GM18858 (cell line): Measurements from ENCODE around the gene ZCCHC17.

ENCODE experiments used
- ATAC-seq: cut with Tn5 transposase; IDR thresholded peaks from one replicate; pipeline ENCODE4 v1.9.1; 2021; ENCODE audit not compliant: unreplicated experiment

Gene ZCCHC17

GRCh38 chr1:31389616-31390015 lies 92.8 kb downstream of the ZCCHC17 start:
- no peak for ATAC-seq

- no peak for ATAC-seq
These were observed 93.2 kb downstream of the ZCCHC17 start for GRCh38 chr1:31390071-31390470.

DNA sequence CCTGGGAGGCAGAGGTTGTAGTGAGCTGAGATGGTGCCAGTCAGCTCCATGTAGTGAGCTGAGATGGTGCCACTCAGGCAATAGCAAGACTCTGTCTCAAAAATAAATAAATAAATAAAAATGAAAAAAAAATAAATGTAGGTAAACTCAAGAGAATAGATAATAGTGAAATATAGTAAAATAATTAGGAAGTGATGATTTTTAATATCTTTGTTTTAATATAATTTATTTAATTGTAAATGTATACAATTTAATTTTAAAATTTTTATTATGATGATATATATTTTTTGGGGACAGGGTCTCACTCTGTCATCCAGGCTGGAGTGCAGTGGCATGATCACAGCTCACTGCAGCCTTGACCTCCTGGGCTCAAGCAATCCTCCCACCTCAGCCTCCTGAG lies 96.6 kb downstream of the ZCCHC17 start:
- no peak for ATAC-seq

GRCh38 chr1:31394584-31395193 lies 97.9 kb downstream of the ZCCHC17 start:
- ATAC-seq, result no peak

GRCh38 chr1:31396633-31397351 lies 100.0 kb downstream of the ZCCHC17 start:
- ATAC-seq, result no peak

DNA sequence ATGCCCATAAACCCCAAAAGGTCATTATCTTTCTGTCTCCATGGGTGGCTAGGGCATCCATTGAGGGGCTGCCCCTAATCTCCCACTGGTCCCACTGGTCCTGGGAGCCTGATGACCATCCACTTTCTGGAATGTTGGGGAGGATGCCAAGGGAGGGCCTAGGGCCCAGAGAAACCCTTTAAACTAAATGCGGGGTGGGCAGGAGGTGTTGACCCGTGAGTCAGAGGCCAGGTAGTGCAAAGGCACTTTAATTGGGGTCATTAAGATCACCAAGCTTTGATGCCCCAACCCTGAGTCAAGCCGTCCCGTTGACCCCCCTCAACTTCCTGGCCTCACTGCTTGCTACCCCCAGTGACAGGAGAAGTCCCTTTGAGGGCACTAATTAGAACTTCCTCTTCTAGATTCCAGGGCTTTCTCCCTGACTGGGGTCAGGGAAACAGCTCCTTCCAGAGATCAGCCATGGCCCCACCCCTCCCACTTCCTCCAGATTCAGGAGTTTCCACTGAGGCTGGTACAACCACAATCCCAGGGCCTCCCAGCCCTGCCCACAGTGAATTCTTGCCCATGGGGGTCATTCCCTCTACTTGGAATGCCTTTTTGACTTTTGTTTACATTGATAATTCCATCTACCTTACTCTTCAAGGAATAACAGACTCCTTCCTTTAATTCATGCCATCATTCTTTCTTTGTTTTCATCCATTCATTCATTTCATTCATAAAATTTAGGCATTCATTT lies 100.7 kb downstream of the ZCCHC17 start:
- ATAC-seq, result no peak

- ATAC-seq, result no peak
These were observed 101.4 kb downstream of the ZCCHC17 start for GRCh38 chr1:31398246-31398645.

DNA sequence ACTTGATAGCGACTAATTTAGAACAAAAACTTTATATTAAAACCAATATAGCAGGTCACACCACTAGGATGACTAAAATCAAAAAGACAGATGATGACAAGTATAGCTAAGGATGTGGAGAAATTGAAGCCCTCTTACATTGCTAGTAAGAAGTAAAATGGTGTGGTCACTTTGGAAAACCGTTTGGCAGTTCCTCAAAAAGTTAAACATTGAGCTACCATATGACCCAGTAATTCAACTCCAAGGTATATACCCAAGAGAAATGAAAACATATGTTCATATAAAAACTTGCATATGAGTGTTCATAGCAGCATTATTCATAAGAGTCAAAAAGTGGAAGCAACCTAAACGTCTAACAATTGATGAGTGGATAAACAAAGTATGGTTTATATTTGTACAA lies 103.1 kb downstream of the ZCCHC17 start:
- ATAC-seq, result no peak

DNA sequence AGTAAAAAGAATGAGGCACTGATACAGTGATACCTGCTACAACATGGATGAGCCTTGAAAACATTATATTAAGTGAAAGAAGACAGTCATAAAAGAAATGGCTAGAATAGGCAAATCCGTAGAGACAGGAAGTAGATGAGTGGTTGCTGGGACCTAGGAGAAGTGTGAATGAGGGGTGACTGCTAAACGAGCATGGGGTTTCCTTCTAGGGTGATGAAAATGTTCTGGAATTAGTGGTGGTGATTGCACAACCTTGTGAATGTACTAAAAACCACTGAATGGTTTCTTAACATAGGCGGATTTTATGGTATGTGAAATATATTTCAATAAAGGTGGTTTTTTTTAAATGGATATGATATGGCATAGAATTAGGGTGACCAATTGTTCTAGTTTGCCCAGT lies 103.6 kb downstream of the ZCCHC17 start:
- ATAC-seq, result no peak

DNA sequence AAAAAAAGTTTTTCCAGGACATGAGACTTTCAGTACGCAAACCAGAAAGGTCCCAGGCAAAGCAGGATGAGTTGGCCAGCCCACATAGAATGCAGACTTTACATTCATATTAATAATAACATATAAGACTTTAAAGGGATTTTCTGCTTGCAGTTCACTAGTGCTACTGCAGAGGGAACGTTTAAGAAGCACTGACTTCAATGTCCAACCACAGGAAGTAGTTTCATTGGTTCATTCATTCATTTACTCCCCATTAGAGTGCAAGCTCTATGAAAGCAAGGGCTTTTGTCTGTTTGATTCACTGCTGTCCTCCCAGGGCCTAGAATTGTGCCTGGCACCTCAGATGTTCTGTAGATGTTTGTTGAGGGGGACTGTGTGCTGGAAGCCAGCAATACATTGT lies 104.4 kb downstream of the ZCCHC17 start:
- ATAC-seq, result no peak

GRCh38 chr1:31405578-31406245 lies 108.9 kb downstream of the ZCCHC17 start:
- no peak for ATAC-seq

- ATAC-seq, result no peak
These were observed 110.3 kb downstream of the ZCCHC17 start for GRCh38 chr1:31407029-31407626.

GRCh38 chr1:31408788-31409318 lies 112.0 kb downstream of the ZCCHC17 start:
- no peak for ATAC-seq

DNA sequence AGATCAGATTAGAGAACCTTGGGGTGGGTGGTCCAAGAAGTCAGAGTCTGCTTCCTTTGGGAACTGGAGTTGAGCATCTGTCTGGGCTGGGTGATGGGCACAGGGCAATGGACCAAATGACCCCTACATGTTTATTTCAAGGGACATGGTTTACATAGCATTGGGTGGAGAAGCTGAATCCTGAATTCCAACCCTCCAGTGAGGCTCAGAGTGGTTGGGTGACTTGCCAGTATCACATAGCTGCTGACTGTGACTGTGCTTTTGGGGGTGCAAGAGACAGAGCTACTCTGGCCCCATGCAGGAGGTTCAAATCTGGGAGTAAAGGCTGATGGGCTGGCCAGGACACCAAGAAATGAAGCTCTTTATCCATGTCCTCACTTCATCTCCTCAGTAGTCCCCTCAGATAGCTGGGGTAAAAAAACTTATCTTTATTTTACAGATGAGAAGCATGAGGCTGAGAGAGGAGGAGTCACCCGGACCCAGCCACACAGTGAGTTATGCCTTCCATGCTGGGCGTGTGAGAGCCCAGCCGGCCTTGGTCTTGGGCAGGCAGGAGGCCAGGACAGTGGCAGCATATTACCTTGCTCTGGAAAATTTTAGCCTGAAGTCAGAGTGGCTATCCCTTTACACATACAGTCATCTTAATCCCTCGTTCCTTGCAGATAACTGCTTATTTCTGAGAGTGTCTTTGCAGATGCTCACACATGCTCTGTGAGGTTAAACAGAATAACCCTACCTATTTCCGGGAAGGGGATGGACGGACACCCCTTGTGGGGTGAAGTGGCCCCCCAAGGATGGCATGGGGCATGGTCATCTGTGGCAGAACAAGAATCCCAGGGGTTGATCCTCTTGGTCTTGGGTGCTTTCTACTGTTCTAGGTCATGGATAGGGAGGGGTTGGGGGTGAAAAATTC lies 113.4 kb downstream of the ZCCHC17 start:
- ATAC-seq, result no peak

DNA sequence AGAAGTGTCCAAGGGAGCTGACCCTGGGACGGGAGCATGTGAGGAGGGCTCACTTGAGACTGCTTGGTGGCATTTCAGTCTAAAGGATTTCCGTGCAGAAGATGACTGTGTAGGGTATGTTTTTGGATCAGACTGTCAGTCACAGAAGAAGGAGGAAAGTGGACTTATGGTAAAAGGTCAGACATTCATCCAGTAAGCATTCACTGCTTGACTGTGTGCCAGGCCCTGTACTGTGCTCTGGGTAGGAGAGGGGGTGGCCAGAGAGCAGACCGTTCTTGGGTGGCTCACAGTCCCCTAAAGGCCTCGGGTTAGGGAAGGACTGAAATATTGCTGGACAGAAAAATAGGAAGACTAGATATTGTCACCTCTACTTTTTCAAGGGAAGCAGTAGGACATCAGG lies 114.0 kb downstream of the ZCCHC17 start:
- ATAC-seq, result no peak

- no peak for ATAC-seq
These were observed 115.4 kb downstream of the ZCCHC17 start for GRCh38 chr1:31412205-31412604.

- no peak for ATAC-seq
These were observed 116.0 kb downstream of the ZCCHC17 start, which contains the start of gene SERINC2 for GRCh38 chr1:31412732-31413404. Gene SERINC2, plus strand, starts transcription at chr1:31413213. Its CDS starts 53 bp downstream, at chr1:31413266.

GRCh38 chr1:31413405-31414001 lies 116.7 kb downstream of the ZCCHC17 start:
- ATAC-seq, result no peak
